HPDE6-E6E7 (cell line): Measurements from ENCODE around the gene C6orf132.

ENCODE experiments used
- DNase-seq: peaks from one replicate; pipeline ENCODE4 v3.0.0; 2011; ENCODE audit warnings: missing footprints; ENCODE audit errors: extremely low spot score

Gene C6orf132

DNA sequence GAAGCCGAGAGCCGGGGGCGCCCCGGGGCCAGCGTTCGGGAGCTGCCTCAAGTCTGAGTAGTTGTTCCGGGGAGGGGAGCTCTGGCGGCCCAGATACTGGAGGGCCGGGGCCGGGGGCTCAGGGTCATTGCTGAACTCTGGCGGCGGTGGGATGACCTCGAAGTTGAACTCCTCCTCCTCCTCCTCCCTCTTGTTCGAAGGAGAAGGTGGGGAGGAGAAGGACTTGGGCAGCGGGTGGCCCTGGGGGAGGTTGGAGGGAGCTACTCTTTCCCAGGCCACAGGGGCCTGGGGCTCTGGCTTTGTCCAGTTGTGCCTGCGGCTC, 37.7 kb downstream of the C6orf132 start:
- no peak for DNase-seq

DNA sequence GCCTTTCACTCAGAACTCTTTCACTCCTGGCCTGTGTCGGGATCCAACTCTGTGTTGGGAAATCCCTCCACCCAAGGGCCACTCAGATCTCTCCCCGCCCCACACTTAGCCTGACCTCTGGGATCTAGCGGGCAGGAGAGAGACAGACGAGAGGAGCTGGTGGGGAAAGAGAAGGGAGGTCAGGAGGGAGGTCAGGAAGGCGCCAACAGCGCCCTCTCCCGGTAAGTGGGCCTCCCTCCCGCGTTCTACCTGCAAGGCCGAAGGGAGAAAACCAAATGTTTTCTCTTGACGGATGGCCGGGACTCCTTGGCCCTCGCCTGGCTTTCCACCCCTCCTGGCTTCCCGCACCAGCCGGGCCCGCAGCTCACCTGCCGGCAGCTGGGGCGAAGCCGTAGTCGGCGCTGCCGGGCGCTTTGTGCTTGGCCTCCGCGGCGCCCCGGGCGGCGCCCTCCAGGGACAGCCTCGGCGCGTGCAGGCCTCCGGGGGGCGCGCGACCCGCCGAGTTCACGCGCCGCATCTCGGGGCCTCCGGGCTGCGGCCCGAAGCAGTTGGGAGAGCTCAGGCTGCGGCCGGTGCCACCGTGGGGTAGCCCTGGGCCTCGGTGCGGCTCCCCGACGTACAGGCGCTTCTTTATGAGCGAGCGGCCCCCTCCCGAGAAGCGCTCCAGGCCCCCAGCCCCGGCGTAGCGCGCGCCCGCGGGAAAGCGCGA, 38.2 kb downstream of the C6orf132 start:
- DNase-seq, result no peak

DNA sequence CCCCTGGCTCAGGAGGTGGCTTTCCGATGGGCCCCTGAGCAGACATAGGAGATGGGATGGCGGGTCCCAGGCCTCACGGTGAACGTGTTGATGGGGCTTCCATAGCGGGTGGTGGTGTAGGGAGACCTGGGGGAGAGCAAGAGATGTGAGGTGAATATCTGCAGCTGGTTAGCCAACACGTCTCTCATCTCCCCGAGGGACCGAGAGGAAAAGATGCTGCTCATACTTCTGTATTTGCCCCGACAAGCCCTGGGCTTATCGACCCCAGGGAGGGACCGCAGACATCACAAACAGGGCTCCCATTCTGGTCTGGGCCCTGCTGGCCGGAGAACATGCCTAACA, 38.7 kb downstream of the C6orf132 start:
- no peak for DNase-seq

DNA sequence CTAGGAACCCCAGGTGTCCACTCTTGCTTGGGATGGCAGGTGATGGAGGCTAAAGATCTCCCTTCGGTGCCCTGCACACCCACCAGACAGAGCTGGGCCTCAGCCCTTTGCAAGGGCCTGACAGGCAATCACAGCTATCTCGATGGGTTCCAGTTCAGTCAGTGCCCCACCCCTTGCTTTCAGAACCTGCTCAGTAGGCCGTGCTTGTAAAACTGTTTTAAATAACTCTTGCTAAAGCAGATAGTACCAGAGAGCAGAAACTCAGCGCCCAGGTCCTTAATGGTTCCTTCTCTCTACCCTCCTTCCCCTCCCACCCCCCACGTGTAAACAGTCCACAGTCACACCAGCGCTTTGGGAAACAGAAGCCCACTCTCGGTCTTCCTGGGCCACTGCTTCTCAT, 39.2 kb downstream of the C6orf132 start:
- DNase-seq, result no peak

DNA sequence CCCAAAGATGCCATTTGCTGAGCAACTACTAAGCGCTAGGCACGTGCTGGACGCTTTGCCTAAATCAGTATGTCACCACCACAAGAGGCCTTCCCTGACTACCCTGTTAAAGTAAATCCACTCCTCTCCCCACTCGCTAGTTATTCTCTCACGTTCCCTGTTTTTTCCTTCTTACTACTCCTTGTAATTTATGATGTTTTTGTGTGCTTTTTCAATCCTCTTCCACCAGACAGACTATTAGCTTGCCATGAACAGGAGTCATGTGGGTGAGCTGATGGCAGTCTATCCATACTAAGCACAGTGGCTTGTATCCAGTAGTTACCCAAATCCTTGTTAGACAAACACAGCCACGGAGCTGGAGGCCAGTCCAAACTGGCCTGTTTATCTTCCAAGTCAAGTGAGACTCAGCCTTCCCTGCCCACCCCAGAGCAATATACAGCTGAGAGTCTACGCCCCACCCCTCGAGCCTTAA, 41.2 kb downstream of the C6orf132 start:
- peak; percentile 29 for DNase-seq

DNA sequence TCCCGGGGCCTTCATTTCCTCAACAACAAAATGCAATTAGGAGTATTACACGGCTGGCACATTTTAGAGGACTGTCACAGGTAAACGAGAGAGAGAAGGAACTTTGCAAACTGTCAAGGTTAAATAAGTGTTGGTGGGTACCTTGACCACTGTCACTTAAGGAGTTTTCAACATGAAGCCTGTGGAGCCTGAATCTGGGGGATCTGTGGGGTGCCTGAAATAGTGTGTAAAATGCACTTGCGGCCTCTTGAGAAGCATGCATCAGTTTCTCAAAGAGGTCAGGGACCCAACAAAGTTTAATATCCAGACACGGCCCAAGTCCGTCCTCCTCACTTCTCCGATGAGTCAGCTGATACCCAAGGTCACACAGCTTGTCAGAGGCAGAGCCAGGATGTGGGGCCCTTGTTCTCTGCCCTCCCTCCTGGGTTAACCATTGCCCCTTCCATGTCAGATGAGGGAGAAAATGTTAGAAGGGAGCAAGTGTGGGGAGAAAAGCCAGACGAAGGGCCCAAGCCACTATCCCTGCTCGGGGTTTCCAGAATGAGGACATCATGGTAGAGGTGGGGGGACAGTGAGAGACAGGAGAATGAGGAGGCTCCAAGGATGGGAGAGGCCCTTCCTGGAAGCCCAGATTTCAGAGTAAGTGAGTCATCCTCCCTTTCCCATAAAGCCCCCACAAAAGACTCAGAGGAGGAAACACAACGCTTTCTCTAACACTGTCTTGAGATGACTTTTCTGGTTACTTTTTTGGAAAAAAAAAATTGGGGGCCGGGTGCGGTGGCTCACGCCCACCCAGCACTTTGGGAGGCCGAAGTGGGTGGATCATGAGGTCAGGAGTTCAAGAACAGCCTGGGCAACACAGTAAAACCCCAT, 42.2 kb downstream of the C6orf132 start:
- DNase-seq, result no peak

DNA sequence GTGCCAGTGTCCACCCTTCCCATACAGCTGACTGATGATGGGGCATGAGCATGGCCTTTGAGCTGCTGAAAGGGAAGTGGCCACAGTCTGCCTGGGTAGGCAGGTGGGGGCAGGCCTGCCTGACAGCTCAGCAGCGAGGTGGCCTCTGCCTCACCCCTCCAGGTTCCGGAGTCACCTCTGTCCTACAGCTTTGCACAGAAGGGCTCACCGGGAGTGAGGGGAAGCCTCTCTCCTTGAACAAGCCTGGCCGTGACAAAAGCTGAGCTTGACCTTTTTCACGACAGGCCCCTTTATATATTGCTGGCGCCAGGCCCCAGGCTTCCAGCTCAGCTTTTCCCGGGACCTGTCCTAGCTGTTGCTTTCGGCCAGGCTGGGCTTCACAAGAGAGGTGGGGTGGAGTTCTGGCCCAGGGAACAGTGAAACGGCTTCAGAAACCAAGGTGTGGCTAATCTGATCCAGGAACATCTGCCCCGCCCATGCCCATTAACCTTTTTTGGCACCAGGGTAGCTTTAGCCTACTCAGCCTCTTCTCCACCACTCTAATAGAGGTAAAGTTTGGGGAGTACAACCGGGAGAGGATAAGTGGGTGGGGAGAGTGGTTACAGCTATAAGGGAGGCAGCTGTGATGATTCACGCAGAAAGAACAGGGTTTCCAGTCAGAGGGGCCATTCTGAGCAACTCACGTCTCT, 42.9 kb downstream of the C6orf132 start:
- DNase-seq, result peak; percentile 87

DNA sequence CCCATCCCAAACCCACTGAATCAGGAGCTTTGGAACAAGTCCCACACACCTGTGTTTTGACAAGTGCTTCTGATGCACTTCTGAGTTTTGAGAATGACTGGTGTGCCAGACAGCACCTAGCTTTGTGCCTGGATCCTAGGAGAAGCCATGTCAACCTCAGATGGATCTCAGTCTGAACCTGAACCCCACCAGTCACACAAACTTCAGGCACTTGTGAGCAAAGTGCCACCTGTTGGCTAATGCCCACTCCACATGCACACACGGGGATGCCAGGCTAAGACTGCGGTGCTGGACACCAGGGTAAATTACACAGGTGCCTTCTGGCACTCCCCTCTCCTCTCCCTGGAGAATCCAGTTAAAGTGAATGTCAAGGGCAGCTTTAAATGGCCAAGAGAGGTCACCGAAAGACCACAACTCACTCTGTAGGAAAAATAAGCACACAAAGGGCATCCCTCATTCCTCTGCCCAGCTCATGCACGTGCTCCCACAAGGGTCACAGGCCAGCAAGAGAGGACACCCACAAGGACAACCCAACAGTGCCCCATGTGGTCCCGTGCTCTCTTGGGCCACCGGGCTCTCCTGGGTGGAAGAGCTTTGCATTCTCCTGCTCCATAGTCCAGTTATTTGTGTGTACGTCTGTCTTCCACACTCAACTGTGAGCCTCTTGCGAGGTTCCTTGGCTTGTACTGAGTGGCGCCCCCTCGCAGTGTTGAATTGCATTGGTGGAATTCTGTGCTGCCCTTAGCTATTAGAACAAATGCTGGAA, 46.5 kb downstream of the C6orf132 start:
- DNase-seq, result no peak

DNA sequence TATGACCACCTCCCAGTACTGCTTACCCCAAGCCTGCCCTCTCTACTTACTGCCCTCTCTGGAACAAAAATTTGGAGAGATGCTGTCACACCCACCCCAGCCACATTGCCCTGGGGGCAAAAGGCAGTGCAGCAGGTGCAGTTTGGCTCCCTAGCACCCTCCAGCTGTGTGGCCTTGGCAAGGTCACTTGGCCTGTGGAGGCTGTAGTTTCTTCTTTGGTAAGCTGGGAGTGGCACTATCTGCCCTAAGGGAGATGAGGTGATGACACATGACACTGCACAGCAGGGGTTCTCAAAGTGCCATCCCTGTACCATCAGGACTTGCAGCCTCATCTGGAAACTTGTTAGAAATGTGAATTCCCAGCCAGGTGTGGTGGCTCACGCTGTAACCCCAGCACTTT, 47.3 kb downstream of the C6orf132 start:
- DNase-seq, result no peak

DNA sequence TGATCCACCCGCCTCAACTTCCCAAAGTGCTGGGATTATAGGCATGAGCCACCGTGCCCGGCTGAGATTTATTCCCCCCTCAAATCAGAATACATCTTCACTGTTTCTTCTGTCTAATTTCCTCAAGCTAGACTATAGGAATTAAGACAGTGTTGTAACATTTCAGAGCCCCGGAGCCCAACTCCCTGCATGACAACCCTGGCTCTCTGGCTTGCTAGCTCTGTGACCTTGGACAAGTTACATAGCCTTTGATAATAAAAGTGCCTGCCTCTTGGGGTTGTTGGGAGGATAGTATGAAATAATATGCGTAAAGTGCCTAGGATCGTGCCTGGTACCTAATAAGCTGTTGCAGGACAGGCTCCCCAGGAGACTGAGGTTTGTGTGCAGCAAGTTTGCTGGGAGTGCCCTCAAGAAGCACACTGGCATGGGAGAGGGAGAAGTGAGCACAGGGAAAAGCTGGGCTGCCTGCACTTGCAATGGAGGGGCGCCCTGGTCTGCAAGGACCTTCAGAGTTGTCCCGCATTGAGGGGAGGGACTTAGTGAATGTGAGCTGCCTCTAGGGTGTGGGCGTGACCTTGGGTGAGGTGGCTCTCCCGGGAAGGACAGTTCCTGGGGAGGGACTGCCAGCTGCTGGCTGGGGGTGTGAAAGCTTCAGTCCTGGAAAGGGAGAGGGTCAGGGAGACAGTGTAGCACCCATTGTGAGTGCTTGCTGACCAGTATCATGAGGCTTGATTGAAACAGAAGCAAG, 48.7 kb downstream of the C6orf132 start:
- DNase-seq, result no peak

DNA sequence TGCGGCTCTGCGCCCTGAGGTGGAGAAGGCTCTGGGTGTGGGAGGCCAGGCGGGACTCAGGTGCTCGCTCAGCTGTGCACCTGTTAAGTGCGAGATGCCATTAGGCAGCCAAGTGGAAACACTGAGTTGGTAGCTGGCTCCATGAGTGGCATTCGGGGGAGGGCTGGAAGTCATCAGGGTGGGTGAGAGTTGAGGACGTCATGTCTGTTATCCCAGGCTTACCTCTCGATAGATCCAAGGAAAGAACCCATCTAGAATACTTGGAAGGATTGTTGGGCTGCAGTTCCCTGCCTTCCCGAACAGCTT, 50.7 kb downstream of the C6orf132 start:
- DNase-seq, result no peak

DNA sequence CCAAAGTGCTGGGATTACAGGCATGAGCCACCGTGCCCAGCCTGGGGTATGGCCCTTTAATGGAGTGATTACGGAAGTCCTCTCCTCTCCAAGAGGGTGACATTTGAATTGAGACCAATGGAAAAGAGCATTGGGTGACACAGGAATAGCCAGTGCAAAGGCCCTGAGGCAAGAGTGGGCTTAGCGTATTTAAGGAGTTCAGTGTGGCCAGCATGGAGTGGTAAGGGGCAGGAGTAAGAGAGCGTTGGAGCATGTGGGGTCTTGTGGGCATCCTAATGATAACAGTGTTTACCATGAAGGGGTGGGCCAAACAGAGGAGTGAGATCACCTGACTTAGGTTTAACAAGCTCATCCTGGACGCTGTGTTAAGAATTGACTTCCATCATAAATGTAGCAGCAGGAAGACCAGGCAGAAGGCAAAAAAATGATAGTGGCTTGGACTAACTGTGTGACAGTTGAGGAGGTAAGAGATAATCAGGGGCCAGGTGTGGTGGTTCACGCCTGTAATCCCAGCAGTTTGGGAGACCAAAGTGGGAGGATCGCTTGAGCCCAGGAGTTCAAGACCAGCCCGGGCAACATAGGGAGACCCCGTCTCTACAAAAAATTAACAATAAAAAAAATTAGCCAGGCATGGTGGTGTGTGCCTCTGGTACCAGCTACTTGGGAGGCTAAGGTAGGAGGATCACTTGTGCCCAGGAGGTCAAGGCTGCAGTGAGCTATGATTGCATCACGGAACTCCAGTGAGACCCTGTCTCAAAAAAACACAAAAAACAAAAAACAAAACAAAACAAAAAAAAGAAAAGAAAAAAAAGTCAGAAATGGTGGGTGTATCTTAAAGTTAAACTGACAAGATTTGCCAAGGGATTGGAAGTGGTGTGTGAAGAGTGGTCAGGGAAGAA, 51.4 kb downstream of the C6orf132 start:
- no peak for DNase-seq

DNA sequence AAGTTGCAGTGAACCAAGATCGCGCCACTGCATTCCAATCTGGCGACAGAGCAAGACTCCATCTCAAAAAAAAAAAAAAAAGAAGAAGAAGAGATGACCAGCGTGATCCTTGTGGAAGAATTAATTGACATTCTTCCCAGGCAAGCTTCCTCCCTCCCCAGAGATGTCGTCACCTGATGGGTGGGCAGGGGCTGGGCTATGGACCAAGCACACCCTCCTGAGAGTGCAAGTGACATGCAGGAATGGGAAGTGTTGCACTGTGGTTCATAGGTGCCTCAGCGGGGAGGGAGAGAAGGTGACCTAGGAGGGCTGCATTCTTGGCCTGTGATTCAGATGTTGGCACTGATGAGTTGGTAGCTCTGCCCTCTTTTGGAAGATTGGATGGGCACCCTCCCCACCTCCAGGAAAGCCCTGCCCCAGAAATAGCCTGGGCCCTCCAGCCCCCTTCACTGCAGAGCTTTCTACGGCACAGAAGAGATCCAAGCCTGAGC, 54.3 kb downstream of the C6orf132 start:
- peak; percentile 53 for DNase-seq

DNA sequence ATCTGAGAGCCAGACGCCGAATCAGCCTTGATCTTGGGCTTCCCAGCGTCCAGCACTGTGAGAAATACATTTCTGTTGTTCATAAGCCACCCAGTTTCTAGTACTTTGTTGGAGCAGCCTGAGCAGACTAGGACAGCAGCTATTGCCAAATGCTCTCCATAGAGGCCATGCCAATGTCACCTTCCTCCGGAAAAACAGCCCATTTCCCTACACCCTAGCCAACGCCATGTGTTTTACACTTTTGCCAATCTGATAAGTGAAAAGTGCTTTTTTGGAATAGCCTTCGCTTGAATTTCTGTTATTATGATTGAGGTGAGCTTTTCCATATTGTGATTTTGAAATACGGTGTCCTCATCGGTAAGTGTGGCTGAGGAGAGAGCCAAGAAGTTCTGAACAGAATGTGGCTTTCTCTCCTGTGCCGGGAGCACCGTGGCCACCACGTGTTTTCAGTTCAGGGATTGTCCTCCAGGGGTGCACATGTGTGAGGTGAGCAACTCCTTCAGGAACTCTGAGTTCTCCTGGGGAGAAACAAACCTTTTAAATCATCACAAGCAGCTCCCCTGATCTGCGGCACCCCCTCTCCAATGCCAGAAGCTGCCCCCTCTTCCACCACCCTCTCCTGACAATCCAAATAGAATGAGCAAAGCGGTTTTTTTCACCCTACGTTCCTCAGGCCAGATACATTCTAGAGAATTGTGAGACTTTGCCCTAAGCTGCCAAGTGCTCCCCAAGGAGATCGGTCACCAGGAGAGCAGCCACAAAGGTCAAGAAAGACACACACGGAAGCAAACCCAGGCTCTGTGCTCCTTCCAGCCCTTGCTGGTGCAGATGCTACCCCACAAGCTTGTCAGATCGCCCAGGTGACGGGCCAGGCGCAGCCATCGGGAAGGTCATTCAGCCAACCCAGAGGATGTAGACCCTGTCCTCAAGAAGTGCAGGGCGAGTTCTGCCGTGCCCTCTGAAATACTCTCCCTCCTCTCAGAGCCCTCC, 56.1 kb downstream of the C6orf132 start:
- no peak for DNase-seq

DNA sequence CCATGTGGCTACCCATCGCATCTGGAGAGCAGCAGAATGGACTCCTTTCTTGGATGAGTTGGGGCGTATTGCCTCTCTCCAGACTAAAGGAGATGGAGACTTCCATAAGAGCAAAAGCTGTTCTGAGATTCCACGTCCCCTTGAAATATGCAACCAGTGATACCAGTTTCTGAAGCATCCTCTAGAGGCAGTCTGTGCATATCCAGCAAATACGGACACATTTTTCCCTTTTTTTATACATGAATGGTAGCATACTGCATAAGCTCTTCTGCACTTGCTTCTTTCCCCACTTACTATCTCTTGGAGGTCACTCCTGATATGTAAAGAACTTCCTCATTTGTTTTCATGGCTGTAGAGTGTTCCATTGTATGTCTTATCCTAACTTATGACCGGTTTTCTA, 57.5 kb downstream of the C6orf132 start:
- no peak for DNase-seq

DNA sequence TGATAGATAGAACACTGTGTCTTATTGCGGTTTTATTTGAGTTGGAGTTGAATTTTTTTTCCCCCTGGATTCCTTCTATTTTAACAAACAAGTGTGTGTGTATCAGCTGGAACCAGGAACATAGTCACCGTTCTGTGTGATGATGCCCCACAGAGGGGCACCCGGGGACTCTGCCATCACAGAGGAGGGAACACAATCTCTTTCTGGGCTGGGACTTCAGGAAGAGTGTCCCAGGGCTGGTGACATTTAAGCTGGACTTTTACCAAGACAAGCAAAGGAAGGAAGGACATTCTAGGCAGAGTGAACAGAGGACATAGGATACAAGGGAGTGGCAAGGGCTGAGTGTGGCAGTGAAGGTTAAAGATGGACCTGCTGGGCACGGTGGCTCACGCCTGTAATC, 58.9 kb downstream of the C6orf132 start:
- DNase-seq, result no peak

DNA sequence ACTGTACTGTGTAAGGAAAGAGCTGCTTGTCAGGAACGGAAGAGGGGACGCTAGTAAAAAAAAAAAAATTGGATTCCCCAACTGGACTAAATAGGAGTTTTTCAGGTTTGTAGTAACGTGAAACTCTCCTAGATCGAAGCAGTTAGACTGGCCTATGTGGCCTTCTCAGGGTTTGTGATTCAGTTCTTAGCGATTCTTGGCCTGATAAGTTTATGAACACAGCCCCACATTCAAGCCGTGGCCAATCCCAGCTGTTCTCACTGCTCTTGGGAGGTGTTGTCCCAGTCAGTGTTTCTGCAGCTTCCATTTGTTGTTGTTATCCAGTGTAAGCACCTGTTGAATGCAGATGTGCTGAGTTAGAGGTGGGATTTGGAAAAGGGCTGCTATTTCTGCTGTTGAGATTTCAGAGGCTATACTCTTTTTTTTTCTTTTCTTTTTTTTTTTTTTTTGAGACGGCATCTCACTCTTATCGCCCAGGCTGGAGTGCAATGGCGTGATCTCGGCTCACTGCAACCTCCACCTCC, 62.4 kb downstream of the C6orf132 start:
- DNase-seq, result no peak

DNA sequence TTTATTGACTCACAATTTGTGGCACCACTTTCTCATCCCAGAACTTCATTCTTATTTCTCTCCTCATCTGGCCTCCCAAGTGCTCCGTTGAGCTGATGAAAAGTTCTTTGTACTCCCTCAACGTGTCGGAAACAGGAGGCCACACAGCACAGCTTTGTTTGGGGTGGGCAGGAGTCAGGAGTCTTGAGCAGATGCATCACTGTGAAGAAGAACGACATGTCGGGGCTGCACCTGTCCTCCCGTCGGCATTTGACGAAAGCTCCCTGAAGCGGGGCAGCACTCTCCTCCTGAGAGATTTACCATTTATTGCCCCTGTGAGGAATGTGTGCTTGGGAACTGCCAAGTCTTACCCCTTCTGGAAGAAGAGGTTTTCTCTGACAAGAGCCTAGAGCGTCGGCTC, 64.0 kb downstream of the C6orf132 start:
- no peak for DNase-seq
